Measurements from ENCODE around the gene PTX4.

- TF ChIP-seq POLR2A (IDR thresholded peaks at IDR 0.05) (no peak), CTCF (IDR thresholded peaks at IDR 0.05) (no peak)
These were observed 35.0 kb upstream of the PTX4 start for GRCh38 chr16:1523581-1524245.

Data from right lobe of liver (tissue), 4 donors.